GM12878 (cell line): ENCODE measurements around the gene TMUB2. TPM values are rescaled to one million over a fixed set of nuclear protein-coding genes. Genes with fewer than 3 reads are reported as not detected.

Experiments
- ATAC-seq: fragments of 200-7000 bp; cut with Tn5 transposase; 3 replicates; pipeline ENCODE4 v1.9.1; 2020; ENCODE audit warnings: mild to moderate bottlenecking, moderate library complexity
- BruUV-seq: library from RNA; stranded (reverse); fragments of 400-500 nt; replicated peaks from 2 replicates; lab custom pipeline; 2021; lab: Mats Ljungman, UMichigan
- CTCF ChIA-PET: fragments of 300-600 bp; sonication (Branson Sonifier 250); formaldehyde crosslinking; extraction: SDS; loops from one replicate; lab custom pipeline; 2021; ENCODE audit warnings: inconsistent platforms; lab: Yijun Ruan, JAX
- POLR2A ChIA-PET: fragments of 350-600 bp; formaldehyde crosslinking; extraction: SDS; loops from one replicate; lab custom pipeline; 2021; ENCODE audit warnings: inconsistent platforms; lab: Charles Lee
- RAD21 ChIA-PET: fragments of 300-600 bp; sonication (Branson Sonifier 250); formaldehyde crosslinking; loops from one replicate; lab custom pipeline; 2023; ENCODE audit warnings: antibody characterized with exemption; ENCODE audit not compliant: unreplicated experiment; lab: Charles Lee
- SMC1A ChIA-PET: fragments of 300-600 bp; sonication (Branson Sonifier 250); formaldehyde crosslinking; loops from one replicate; lab custom pipeline; 2023; ENCODE audit not compliant: unreplicated experiment, uncharacterized antibody; lab: Charles Lee
- DNase-seq: peaks from one replicate; pipeline ENCODE4 v3.0.0-alpha.2; 2011; ENCODE audit warnings: low read depth, low spot score
- FAIRE-seq: peaks from 3 replicates; lab custom pipeline; 2011; peaks lifted over from hg19 to GRCh38; lab: Jason Lieb, UNC
- H2AFZ ChIP-seq: 2 replicates; pipeline ENCODE4 v1.6.0; 2011; ENCODE audit warnings: low read depth, low read length, control low read depth; ENCODE audit not compliant: control insufficient read depth
- H3K27ac ChIP-seq: 2 replicates; pipeline ENCODE4 v1.5.1; 2011; ENCODE audit warnings: control low read depth; ENCODE audit not compliant: control insufficient read depth, insufficient read depth
- H3K27me3 ChIP-seq, 2 experiments: replicated peaks in 1 of 2; 2 replicates each; pipeline versions ENCODE4 v1.6.0 to v1.6.1; 2011; ENCODE audit warnings: low read length in 1 of 2; ENCODE audit not compliant: control insufficient read depth in 2 of 2, insufficient read depth in 2 of 2
- H3K36me3 ChIP-seq, 2 experiments: 2 replicates each; pipeline ENCODE4 v1.5.1; 2011; ENCODE audit warnings: low read length in 1 of 2; ENCODE audit not compliant: control insufficient read depth in 2 of 2, insufficient read depth in 2 of 2
- H3K4me1 ChIP-seq: 2 replicates; pipeline ENCODE4 v1.6.1; 2011; ENCODE audit warnings: mild to moderate bottlenecking, low read length, moderate library complexity, mixed read lengths; ENCODE audit not compliant: control insufficient read depth, insufficient read depth
- H3K4me2 ChIP-seq: 2 replicates; pipeline ENCODE4 v1.6.0; 2011; ENCODE audit warnings: control low read depth; ENCODE audit not compliant: control insufficient read depth, insufficient read depth
- H3K4me3 ChIP-seq: fragments of 200-600 bp; sonication (generic); 2 replicates; pipeline ENCODE4 v1.5.1; 2016
- H3K79me2 ChIP-seq: 2 replicates; pipeline ENCODE4 v1.6.0; 2011; ENCODE audit warnings: low read length; ENCODE audit not compliant: control insufficient read depth, insufficient read depth
- H3K9ac ChIP-seq: 2 replicates; pipeline ENCODE4 v1.8.0; 2011; ENCODE audit warnings: low read length, control low read depth, mixed read lengths; ENCODE audit not compliant: control insufficient read depth, insufficient read depth
- H3K9me3 ChIP-seq: replicated peaks from 3 replicates; pipeline ENCODE4 v1.5.1; 2011; ENCODE audit warnings: mild to moderate bottlenecking, low read length; ENCODE audit not compliant: control insufficient read depth, insufficient read depth
- H4K20me1 ChIP-seq: 2 replicates; pipeline ENCODE4 v1.6.0; 2011; ENCODE audit not compliant: control insufficient read depth, insufficient read depth
- TBL1XR1 ChIP-seq: IDR thresholded peaks from 2 replicates; pipeline ENCODE4 v1.6.1; 2012; ENCODE audit warnings: low read depth, low read length, improper control_type of control experiment
- WGBS: methylation state at CpG from one replicate; pipeline ENCODE4 v1.1.6; 2016; ENCODE audit warnings: low lambda C conversion rate; ENCODE audit not compliant: insufficient replicate concordance, insufficient coverage; ENCODE audit errors: missing lambda C conversion rate; 5-methylcytosine and 5-hydroxymethylcytosine counted together
- in situ Hi-C: fragments of 300-500 bp; cut with MboI; formaldehyde crosslinking; loops from 9 replicates; pipeline ENCODE4 v1.14.3; 2018; ENCODE audit warnings: mixed read lengths
- intact Hi-C: fragments of 100-400 bp; cut with micrococcal nuclease; formaldehyde crosslinking; loops from one replicate; pipeline ENCODE4 v1.14.2; 2022; ENCODE audit not compliant: unreplicated experiment
- polyA plus RNA-seq, 11 experiments: library from polyadenylated mRNA; depleted of rRNA in 4 of 11; unstranded in 6 of 11; stranded (reverse) in 5 of 11; fragments of >200 nt; fragmentation: Nextera tagmentation in 4 of 11; fragmentation: Illumina TruSeq in 1 of 11; extraction: Ambion mirVana in 4 of 11; extraction: Trizol in 1 of 11; gene quantifications; 1 replicate in 1 of 11; 2 replicates in 10 of 11; pipeline versions ENCODE4 v1.2.1 to v1.2.3, GENCODE V29; 2011 to 2016; ENCODE audit warnings: inconsistent platforms in 2 of 11, missing spikeins in 2 of 11, low read depth in 1 of 11
- total RNA-seq, 4 experiments: library from RNA; depleted of rRNA in 3 of 4; stranded (reverse); fragments of >200 nt in 3 of 4; fragmentation: Illumina TruSeq in 1 of 4; extraction: Trizol in 1 of 4; gene quantifications; 2 replicates each; pipeline versions ENCODE4 v1.2.1 to v1.2.3, GENCODE V29; 2013 to 2021

Gene TMUB2
- total and polyA plus RNA-seq, 10 of the 15 experiments (the other 5 are each of a cell fraction or from before 2014, with no cell fraction given) = 4.3 to 34.0 (median 20.0) TPM

DNA sequence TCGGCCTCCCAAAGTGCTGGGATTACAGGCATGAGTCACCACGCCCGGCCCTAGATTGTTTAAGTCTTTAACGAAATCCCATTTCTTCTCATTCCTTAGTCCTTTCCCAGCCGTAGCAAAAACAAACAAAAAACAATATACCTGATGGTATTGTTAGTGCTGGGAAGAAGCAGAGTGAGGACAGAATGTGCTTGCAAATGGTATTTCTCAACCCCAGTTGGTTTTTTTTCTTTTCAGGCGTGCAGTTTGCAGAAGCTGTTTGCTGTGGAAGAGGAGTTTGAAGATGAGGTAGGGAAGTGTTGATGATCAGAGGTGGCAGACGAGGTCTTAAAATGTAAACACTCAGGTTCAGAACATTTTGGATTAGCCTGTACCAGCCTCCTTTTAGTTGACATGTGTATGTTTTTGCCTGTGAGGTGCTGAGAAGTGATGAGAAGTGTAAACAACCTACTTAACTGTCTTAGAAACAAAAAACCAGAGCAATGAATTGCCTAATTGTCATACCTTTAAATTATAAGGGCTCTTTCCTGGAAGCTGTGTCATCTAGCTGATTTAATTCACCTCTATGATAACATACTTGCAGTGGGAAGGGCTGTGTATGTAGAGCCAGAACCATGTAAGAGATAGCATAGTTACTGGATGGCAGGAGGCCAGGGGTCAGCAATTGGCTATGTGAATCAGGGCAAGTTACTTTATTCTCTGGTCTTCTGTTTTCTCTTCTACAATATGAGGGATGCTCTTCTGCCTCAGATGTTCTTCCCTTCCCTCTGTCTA lies 41.6 kb upstream of the TMUB2 start:
- TSS peak; percentile 34 for BruUV-seq
- Histone ChIP-seq H2AFZ (no peak overlapping the region), H3K9me3 (no peaks in the 10 kb centered on the region), H3K27ac (no peak overlapping the region), H3K4me2 (no peak overlapping the region), H3K4me1 (peaks cover 9% of the 10 kb centered on the region; the same call in 1 of the 2 replicates), H3K27me3 (no peaks in the 10 kb centered on the region), H3K4me3 (no peak overlapping the region), H3K79me2 (peaks cover 19% of the 10 kb centered on the region), H3K9ac (no peak overlapping the region), H4K20me1 (no peaks in the 10 kb centered on the region), H3K36me3 (peaks cover 10 to 13% of the 10 kb centered on the region in 2 experiments)
- intact Hi-C loops (loop anchor here (5.0 kb wide), 2 partner anchors 42 to 182 kb away; partner anchors contain the start of gene TMUB2), in situ Hi-C loops (loop anchor here (5.0 kb wide), 1 partner anchor 182 kb away; no protein-coding TSS in a partner anchor)
- WGBS = 98% methylated on average over 7 of the region's 7 CpGs
- FAIRE-seq = peak; percentile 71
- ChIA-PET CTCF (interaction anchor here (1.4 to 2.1 kb wide), 2 partner anchors 23 to 29 kb away, joined by 4 read pairs; no protein-coding TSS in a partner anchor), RAD21 (interaction anchor here (1.2 kb wide), 1 partner anchor 201 kb away, joined by 3 read pairs; no protein-coding TSS in a partner anchor), POLR2A (interaction anchor here (0.6 kb wide), 1 partner anchor 22 kb away, joined by 3 read pairs; the partner anchor contains the start of gene HDAC5), SMC1A (no interaction called here)
- no peak for ATAC-seq
- DNase-seq = no peak
- no peak for TF ChIP-seq TBL1XR1
